ENCODE data around the gene ZNF835.
"Not testable (repeated sequence)": the region's sequence is repeated elsewhere in the genome, so short reads cannot be mapped to it uniquely, and the experiment has no call there.

The ZNF835 gene

DNA sequence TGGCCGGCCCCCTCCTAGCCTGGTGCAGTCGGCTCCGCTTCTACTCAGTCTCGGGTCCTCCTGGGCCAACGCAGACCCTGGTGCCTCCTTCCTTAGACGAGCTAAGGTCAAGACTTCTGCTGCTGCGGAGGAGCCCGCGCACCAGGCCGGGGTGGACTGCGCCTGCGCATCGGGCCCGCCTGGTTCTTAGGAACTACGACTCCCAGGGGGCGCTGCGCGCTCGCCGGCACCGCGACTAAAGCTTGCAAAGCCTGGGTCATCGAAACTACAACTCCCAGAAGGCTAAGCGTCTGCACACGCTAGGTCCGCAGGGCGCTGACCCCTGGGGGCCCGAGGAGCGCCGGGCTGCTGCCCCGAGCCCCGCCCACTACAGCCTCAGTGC, at the start of gene ZNF835:
Gene ZNF835, minus strand, starts transcription at position 145 of the 382 bp plus-strand sequence. CDS start 6,559 bp downstream, outside the sequence.
- no peak for DNase-seq

DNA sequence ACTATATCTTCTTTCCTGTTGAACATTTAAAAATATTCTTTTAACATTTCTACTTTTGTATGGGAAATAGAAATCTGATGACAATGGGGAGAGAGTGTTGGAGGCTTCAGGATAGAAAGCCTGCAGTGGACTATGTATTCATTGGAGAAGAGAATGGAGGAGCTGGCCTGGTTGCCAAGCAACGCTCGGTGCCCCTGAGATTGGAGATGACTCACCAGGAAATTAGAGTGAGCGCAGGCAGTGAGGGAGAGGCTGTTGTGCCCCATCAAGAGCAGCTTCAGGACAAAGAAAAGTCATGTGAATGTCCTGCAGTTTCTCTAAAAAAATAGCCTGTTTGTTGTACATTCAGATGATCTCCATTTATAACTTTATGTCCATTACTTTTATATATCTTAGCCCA, 48.7 kb upstream of the ZNF835 start:
- peak; percentile 41 for DNase-seq

DNA sequence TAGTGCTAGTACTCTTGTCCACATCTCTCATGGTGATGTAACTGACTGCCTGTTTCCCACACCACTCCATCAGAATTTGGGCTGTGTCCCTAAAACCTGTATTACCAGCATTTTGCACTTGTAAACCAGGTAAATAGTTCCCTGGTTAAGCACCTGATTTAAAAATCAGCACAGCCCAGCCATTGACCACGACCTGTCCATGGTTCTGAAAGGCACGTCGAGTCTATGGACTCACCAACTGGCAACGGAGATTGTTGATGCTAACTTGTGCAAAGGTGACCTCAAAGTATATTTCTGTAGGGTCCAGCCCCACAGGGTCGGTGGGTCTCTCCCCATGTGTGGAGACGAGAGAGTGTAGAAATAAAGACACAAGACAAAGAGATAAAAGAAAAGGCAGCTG, 46.7 kb upstream of the ZNF835 start:
- no peak for DNase-seq

DNA sequence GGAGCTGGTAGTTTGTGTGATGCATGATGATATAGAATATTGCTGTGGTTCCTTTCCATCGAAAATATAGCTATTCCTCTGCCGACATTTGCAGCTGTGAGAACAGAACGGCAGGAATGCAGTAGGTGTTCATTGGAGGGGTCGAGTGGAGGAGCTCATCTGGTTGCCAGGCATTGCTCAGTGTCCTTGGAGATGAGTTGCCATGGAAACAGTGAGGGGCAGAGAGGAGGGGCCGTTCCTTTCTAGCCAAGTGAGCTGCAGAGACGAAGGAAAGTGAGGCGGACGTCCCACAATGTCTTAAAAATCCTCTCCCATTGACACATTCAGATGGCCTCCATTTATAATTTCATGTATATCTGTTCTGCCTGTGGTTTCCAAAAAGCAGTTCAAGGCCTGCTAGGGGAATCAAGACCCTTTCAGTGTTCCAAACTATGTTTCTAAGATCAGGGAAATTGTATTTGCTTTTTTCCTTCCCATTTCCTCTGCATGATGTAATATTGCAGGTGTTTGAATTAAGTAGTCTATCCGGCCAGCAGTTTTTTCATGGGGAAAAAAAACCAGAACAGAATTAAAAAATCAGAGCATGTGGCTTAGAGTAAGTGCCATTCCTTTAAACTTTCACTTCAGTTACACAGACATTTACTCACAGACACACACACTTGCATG, 41.2 kb upstream of the ZNF835 start:
- peak; percentile 17 for DNase-seq

DNA sequence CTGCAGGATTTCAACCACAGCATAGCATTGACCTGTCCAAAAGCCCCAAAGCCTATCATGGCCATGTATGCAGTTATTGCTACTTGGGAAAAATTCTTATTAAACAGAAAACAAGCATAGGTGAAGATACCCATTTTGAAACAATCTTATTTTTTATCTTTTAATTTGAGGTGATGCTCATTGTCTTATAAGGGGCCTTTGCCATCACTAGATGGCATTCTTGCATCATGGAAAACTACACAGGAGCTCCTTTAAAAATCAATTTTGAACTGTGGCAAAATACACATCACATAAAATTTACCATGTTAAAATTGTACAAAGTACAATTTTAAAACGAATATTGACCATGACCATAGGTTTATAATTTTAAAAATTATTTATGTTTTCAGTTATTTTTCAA, 38.9 kb upstream of the ZNF835 start:
- DNase-seq = no peak

DNA sequence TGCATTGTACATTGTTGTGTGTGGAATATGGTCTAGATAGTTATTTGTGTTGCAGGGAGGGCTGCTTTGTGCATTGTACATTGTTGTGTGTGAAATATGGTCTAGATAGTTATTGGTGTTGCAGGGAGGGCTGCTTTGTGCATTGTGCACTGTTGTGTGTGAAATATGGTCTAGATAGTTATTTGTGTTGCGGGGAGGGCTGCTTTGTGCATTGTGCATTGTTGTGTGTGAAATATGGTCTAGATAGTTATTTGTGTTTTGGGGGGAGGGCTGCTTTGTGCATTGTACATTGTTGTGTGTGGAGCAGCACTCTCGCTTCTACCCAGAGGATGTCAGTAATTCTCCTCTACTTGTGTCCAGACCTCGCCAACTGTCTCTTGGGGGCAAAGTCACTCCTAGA, 36.3 kb upstream of the ZNF835 start:
- DNase-seq = no peak

DNA sequence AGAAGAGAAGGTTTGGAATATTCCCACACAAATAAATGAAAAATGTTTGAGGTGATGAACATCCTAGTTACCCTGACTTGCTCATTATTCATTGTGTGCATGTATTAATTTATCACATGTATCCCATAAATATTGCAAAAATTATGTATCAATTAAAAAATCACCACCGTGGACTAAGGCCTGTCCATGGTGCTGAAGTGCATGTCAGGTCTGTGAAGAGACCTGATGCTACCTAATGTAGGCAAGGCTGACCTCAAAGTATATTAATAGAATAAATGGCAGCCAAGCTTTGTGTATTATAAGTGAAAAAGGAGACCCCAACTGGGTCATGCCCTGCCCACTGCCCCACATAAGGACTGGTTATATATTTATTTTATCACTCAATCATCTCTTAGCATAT, 34.4 kb upstream of the ZNF835 start:
- no peak for DNase-seq

DNA sequence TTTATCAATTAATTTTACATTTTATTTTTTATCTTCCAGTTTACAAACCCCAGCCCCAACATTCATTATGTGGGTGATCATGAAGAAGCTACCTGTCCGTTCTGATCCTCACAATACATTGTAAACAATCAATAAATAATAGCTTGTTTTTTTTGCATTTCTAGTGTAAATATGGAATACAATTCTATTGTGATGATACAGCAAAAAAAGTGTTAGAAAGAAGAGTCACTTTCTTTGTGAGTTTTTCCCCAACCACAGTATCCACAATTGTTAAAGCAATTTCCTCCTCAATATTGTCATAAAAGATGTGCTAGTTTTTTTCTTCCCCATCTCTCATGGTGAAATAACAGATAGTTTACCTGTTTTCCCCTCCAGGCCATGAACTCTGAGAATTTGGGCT, 30.3 kb upstream of the ZNF835 start:
- DNase-seq = no peak

DNA sequence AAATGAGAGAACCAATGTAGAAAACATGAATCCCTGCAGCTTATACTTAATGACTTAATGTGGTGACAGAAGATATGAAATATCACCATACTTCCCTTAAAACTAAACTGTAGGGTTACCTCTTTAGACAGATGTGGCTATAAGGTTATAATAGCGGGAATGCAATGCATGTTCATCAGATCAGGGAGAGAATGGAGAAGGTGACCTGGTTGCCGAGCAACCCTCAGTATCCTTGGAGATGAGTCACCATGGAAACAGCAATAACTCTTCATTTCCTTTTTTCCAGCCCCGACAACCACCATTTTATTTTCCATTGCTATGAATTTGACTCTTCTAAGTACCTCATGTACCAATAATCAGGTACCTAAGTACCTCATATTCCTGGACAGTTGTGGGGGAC, 28.0 kb upstream of the ZNF835 start:
- no peak for DNase-seq

DNA sequence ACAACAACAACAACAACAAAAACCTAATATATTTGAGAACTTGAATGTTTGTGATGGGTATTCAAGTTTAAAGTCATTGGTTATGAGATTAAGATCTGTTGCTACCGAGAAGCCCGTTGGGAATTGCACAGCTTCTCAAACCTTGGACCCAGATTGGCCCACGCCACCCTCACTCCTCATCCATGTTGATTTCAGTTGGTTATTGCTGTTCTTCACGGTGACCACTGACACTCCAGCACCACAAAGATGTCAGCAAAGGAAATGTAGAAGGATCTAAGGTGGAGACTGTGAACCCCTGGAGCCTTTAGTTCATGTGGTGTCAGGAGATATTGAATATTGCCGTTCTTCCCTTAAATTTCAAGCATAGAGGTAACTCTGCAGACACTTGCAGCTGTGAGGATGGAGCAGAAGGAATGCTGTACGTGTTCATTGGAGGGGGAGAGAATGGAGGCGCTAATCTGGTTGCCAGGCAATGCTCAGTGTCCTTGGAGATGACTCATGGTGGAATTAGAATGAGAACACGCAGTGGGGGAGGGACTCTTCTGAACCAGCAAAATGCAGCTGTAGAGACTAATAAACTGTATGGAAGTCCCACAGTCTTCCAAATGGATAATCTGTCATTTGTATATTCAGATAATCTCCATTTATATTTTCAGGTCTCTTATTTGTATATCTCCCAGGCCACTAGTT, 20.8 kb upstream of the ZNF835 start:
- DNase-seq = no peak

DNA sequence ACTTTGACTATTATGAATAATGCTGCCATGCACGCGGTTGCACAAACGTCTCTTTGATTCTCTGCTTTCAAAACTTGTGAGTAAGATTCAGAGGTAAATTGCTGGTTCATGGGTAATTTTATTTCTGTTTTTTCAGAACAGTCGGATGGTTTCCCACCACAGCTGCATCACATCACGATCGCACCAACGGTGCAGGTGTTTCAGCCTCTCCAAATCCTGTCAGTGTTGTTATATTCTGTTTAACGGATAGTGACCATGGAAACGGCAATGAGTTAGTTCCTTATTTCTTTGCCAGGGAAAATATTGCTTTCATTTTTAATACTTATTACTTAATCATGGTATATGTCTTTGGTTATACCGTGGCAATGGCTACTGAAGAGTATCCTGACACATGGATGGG, 19.1 kb upstream of the ZNF835 start:
- no peak for DNase-seq

DNA sequence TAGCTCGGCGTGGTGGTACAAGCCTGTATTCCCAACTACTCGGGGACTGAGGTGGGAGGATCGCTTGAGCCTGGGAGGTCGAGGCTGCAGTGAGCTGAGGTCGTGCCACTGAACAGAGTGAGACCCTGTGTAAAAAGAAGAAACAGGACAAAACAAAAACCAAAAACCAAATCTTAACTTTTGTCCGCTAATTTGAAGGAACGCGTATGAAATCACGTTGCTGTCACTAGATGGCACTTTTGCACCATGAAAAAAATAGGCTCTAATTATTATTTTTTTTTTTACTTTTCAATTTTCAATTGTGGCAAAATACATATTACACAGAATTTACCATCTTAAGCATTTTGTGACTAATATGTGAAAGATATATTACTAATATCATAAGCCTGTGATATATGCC, 17.6 kb upstream of the ZNF835 start:
- no peak for DNase-seq

DNA sequence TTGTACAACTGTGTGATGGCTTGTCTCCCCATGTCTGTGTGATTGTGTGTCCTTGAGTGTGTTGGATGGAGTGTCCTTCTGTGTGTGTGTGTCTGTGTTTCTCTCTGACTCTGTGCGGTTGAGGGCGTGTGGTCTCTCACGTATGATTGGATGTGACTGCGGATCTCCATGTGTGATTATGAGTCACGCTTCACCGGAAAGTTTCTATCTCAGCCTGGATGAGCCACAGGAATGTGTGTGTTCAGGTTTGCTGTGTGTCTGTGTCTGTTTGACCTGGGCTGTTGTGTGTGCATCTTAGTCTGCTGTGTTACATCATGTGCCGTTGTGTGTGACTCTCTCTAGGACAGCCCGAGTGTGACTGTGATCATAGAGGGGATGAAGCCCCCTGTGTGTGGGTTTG, 15.5 kb upstream of the ZNF835 start:
- no peak for DNase-seq

DNA sequence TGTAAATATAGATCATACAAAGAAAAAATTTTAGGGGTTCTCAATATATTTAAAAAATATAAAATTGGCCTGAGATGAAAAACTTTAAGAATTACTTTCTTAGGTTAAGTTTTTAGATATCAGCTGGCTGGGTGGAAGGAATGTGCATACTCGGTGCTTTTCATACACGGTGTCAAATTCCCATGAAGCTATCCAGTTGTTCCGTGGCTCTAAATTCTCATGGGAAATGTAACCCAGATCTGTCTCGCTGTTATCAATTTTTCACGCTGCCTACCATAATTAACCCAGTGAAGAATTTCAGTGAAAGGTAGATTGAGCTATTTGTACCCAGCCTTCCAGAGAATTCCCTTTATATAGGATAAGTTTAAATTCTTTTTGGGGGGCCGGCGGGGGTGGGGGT, 11.6 kb upstream of the ZNF835 start:
- no peak for DNase-seq

DNA sequence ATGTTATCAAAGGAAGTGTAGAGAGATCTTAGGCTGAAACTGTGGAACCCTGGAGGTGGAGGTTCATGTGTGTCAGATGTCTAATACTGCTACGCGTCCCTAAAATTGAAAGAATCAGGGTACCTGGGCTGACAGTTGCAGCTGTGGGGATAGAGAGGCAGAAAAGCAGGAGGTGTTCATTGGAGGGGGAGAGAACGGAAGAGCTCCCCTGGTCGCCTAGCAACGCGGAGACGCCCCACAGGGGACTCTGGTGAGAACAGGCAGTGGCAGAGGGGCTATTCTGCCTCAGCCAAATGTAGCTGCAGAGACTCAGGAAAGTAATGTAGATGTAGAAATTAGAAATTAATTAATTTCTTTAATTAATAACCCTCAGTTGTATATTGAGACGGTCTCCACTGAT, 10.1 kb upstream of the ZNF835 start:
- no peak for DNase-seq

DNA sequence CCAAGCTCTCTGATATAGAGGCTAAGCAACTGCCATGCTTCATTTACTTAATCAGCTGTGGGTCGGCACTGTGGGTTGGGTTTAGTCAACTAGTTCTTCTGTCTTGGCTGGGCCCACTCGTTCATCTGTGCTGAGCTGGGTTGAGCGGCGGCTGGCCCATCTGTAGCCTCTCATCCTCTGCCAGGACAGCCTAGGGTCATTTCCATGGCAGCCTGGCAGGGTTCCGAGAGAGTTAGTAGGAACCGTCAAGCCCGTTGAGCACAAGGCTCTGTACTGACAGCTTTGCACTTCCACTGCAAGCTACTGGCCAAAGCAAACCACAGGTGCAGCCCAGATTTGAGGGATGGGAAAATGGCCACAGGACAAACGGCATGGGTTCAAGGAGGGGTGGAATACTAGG, 6.6 kb upstream of the ZNF835 start:
- no peak for DNase-seq

DNA sequence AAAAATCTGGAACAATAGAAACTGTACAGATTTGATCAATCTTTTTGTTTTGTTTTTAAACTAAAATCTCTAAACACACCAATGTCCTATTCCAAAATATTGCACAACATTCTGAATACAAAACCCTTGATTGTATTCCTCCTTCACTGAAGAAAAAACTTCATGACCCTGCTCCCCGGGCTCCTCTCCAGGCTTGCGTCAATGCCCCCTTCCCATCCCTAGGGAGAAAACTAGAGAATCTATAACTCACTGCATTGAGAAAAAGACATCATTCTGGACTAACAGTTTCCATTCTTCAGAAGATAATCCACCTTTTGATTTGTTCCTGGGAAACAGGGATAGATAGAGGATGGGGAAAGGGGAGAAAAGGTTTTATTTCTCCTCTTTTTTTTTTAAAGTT, 1.1 kb upstream of the ZNF835 start:
- DNase-seq = not testable (repeated sequence)

DNA sequence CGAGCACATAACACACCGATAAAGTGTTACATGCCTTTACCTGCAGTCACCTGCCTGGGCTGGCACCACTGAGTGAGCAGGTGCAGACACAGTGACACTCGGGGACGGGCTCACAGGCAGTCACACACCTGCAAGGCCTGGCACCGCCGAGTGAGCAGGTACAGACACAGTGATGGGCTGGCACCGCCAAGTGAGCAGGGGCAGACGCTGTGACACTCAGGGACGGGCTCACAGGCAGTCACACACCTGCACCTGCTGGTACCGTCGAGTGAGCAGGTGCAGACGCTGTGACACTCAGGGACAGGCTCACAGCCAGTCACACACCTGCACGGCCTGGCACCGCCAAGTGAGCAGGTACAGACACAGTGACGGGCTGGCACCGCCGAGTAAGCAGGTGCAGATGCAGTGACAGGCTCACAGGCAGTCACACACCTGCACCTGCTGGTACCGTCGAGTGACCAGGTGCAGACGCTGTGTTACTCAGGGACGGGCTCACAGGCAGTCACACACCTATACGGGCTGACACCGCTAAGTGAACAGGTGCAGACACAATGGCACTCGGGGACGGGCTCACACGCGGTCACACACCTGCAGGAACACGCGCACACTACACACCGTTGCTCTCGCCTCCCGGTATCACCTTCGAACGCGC, 470 bp downstream of the ZNF835 start:
- no peak for DNase-seq

DNA sequence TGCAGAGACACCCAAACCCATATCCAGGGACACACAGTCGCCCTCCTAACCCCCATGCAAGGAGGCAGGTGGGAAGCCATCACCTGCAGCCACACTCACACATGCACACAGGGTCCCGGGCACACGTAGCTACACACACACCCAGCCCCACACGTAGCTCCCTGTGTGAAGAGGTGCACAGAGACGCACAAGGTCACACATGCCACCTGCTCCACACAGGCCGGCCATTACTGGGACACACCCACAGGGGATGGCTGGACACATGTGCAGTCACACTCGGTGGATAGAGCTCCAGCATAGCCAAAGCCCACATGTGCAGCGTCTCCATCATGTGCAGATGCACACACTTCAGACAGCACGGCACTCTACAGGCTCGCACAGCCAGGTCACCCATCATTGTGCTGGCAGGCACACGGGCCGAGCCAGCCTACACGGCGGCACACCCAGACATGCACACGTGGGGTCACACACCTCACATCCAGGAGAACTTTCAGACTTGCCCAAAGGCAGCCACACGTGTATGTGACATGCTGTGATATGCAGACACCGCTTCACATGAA, 1.1 kb downstream of the ZNF835 start:
- no peak for DNase-seq

DNA sequence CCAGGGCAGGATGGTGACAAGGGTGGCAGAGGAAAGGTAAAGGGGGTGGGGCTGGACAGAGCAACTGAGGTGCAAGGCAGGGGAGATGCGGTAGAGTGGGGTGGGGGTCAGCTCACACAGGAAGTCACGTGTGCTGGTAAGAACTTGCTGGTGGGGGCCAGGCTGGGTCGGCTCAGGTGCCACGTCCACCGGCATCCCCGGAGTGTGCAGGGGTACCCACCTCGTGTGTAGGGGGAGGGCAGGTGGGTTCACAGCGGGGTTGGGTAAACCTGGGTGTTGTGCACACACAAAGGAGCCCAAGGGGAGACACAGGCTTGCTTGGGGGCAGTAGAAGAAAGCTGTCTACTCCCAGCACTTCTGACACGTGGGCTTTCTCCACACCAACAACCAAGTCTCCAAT, 2.9 kb downstream of the ZNF835 start:
- no peak for DNase-seq

DNA sequence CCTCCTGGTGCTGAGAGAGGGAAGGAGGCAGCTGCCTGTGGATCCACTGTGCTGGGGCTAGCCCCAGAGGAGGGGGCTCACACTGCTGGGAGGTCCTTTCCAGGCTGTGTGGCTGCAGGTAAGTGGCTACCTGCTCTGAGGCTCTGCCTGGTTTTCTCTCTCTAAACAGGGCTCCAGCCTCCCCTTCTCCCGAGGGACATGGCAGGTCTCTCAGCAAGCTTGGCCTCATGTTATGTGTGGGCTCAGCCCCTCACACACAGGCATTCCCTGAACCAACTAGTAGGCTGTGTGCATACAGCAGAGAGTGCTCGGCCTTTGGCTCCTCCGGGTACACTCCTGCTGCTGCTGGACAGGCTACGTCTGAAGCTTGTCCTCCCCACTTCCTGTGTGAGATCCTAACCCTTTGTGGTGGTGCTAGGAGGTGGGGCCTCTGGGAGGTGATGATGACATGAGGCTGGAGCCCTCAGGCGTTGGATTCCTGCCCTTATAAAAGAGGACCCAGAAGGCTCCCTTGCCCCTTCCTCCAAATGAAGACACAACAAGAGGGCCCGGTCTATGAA, 4.2 kb downstream of the ZNF835 start:
- no peak for DNase-seq

DNA sequence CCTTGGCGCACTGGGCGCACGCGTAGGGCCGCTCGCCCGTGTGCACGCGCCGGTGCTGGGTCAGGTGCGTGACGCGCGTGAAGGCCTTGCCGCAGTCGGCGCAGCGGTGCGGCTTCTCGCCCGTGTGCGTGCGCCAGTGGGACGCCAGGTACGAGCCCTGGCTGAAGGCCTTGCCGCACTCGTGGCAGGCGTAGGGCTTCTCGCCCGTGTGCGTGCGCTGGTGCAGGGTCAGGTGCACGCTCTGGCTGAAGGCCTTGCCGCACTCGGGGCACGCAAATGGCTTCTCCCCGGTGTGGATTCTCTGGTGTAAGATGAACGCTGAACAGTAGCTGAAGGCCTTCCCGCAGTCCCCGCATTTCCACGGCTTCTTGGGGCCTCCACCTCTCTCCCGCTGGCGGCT, 7.0 kb downstream of the ZNF835 start:
- no peak for DNase-seq

DNA sequence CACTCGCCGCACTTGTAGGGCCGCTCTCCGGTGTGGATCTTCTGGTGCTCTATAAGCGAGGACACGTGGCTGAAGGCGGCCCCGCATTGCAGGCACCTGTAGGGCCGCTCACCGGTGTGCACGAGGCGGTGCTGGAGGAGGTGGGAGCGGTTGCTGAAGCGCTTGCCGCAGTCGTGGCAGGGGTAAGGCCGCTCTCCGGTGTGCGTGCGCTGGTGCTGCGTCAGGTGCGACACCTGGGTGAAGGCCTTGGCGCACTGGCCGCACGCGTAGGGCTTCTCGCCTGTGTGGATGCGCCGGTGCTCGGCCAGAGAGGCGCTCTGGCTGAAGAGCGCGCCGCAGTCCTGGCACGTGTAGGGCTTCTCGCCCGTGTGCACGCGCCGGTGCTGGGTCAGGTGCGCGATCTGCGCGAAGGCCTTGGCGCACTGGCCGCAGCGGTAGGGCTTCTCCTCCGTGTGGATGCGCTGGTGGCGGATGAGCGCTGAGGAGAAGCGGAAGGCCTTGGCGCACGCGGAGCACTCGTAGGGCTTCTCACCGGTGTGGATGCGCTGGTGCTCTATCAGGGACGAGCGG, 7.5 kb downstream of the ZNF835 start:
- DNase-seq = no peak

DNA sequence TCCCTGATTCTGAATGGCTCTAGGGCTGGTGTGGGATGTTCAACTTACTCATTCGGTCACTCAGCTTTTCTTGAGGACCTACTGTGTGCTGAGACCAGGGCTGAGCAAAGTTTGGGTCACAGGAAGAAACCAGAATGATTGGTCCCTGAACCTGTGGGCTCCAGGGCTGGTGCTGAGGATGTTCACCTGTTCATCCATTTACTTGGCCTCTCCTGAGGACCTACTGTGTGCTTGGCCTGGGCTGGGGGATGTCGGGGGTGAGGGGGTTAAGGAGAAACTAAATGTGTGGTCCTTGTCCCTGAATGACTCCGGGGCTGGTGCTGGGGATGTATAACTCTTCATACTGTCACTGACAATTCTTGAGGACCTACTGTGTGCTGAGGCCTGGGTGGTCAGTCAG, 10.3 kb downstream of the ZNF835 start:
- no peak for DNase-seq
